ENCODE data around the gene LRFN5.

The LRFN5 gene

GRCh38 chr14:41783403-41783802 lies 176.7 kb downstream of the LRFN5 start:
- DNase-seq: no peak

DNA sequence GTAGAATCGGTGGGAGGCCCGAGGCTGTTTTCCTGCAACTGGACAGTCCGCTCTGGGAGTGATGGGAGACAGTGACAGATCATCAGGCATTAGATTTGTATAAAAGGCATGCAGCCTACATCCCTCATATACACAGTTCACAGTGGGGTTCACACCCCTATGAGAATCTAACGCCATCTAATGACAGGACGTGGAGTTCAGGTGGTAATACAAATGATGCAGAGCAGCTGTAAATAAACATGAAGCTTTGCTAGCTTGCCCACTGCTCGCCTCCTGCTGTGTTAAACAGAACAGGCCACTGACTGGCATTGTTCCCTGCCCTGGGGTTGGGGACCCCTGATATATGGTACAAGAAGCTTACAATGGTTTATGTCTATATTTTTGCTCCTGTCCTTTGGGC lies 179.0 kb downstream of the LRFN5 start:
- no peak for DNase-seq

DNA sequence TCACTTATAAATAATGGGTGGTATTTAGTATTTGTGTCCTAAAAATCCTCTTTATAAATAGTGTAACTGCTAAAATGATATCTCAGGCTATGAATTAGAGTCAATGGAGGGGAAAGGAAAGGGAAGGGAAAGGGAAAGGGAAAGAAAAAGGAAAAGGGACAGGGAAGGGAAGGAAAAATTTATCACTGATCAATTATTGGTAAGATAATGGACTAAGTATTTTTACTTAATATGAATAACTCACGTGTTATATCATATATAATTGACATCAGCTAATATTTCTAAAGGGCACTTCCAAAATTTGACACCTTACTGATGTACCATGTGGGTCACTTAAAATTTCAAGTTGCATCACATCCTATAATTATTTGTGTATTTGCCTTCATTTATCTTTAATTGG lies 193.1 kb downstream of the LRFN5 start:
- no peak for DNase-seq

- peak; percentile 30 for DNase-seq
Observed at GRCh38 chr14:41805633-41806032, 199.0 kb downstream of the LRFN5 start.

DNA sequence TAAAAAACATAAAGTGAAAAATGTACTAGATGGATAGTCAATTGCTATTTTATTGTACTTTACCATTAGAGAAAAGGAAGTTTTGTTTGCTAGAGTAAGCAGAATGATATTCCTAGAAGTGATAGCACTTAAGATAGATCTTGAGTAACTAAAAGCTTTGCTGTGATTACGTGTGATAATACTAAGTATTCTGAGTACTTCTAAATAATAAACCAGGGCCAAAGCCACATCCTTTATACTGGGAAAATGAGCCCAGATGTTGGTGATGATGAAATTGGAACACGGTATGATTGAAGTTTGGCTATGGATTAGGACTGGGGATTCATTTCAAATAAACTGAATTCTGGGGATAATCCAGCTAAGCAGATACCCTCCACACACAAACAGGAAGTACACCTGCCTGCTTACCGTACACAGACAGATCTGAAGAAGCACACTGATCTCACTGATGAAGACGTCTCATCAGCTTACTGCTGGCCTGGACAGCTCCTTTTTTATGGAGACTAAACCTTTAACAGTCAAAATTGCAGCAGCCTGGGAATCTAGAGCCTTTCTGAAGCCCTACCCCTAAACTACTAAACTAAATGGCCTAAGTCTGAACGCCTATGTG lies 199.8 kb downstream of the LRFN5 start:
- DNase-seq: no peak

GRCh38 chr14:41810362-41810761 lies 203.7 kb downstream of the LRFN5 start:
- DNase-seq: no peak

DNA sequence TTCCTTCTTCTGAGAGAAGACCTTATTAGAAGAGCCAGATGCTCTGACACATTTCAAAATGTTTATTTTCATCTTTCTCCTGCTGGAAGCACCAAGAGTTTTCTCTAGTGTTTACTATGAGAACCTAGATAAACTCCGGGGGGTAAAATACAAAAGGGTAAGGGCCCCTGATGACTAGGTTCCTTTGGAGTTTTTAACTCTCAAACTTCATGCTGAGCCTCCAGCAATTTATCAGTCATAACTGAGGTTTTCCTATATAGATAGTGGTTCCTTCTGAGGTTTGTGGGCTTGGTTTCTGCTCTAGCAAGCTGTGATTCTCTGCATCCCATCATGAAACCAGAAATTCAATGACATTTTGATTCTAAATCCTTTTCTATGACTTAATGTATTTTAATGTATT lies 210.9 kb downstream of the LRFN5 start:
- DNase-seq: no peak

DNA sequence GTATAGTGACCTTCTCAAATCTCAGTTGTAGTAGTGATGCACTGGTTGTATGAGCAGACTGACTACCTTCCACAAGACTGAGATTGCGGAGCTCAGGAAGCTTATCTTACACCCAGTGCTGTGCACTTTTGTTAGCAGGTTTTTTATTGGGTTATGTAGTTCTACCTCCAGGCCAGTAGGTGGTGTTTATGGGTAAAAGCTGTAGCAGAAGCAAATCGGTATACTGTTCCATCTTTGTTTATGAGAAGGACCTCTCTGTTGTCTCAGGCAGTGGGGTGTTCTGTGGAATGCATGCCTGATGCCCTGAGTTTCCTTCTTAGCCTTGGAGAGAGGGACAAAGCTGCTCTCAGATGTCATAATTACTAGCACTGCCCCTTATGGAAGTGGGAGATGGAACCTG lies 217.8 kb downstream of the LRFN5 start:
- DNase-seq: no peak

- DNase-seq: no peak
Observed at GRCh38 chr14:41825622-41826021, 218.9 kb downstream of the LRFN5 start.

- no peak for DNase-seq
Observed at GRCh38 chr14:41830714-41831406, 224.2 kb downstream of the LRFN5 start.

DNA sequence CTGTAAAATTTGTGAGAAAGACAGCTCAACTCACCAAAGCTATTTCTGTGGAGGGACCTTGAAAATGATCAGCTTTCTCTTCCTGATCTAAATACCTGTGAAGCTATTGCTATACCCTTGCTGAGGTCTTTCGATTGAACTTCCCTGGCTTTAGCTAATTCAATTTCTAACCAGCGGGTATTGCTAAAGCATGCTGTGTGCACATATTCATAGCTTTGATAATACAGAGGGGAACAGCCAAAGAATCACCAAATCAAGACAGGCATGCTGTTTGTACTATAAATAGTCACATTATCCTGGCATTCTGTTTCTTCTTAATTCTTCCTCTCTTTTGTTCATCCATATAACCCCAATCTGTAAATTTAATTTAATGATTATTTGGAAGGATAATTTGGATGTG lies 233.0 kb downstream of the LRFN5 start:
- no peak for DNase-seq

DNA sequence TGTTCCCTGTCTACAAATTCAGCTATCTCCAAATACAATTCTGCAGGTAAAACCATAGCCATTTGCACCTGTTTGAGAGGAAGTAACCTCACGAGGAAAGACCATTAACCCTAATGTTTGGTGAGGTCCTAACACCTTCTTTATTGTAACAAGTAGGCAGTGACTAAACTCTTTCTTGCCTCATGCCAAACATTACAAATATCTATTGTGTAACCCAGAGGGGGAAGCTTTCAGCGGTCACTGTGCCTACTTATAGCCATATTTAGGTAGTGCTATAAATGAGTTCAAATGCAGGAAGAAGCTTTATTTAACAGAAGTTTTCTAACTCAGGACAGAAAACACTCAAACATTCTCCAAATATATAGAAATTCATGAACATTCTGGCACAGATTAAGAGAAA lies 252.7 kb downstream of the LRFN5 start:
- DNase-seq: peak; percentile 94

- no peak for DNase-seq
Observed at GRCh38 chr14:41860586-41860985, 253.9 kb downstream of the LRFN5 start.

- no peak for DNase-seq
Observed at GRCh38 chr14:41865894-41866293, 259.2 kb downstream of the LRFN5 start.

GRCh38 chr14:41868396-41868795 lies 261.7 kb downstream of the LRFN5 start:
- DNase-seq: no peak

- DNase-seq: no peak
Observed at GRCh38 chr14:41872931-41873685, 266.4 kb downstream of the LRFN5 start.

DNA sequence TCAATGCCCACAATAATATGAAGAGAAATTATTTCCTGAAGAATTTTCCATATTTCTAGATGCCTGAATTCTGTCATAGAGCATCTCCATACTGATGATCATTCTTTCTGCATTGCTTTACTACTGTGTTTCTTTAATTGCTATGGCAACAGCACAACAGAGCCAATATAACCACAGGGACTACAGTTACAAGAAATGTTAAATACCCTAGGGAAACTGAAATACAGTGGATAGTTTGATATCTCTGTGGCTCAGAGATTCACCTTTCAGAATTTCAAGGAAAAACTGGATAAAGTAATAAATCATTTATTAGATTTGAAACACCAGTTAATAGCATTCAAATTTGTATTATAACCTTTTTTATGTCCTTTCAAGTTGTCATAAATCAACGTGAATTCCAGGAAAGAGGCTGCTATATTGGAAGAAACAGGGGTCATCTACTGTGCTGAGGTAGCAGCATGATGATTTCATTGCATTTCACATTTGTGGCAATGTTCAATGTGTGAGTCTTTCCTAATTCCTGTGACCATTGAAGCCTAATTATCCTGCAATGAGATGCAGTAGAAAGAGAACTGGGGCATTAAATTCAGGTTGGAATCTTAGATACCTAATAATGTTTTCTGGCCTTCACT lies 267.1 kb downstream of the LRFN5 start:
- DNase-seq: no peak

- DNase-seq: no peak
Observed at GRCh38 chr14:41875116-41875515, 268.4 kb downstream of the LRFN5 start.

DNA sequence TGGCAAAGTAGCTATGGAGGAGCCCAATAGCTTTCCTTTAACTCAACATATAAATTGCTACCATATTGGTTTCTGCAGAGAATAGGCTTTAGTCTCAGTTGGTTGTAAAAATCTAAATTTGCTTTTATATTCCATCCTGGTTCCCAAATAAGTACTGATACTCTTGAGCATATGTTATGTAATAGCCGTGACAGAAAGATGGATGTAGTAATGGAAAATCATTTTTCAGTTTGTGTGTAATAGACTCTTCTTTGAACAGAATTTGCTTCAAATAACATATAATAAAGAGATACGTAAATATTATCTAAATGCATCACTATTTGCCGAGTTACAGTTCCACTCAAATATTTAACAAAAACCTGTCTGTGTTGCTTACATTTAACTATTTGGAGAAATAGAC lies 271.6 kb downstream of the LRFN5 start:
- DNase-seq: no peak

DNA sequence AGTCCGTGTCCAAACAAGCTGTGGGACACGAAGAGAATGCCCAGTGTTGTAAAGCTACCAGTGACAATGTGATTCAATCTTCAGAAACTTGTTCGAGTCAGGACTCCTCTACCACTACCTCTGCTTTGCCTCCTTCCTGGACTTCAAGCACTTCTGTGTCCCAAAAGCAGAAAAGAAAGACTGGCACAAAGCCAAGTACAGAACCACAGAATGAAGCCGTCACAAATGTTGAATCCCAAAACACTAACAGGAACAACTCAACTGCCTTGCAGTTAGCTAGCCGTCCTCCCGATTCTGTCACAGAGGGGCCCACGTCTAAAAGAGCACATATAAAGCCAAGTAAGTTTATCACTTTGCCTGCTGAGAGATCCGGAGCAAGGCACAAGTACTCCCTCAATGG lies 284.9 kb downstream of the LRFN5 start:
- DNase-seq: no peak

DNA sequence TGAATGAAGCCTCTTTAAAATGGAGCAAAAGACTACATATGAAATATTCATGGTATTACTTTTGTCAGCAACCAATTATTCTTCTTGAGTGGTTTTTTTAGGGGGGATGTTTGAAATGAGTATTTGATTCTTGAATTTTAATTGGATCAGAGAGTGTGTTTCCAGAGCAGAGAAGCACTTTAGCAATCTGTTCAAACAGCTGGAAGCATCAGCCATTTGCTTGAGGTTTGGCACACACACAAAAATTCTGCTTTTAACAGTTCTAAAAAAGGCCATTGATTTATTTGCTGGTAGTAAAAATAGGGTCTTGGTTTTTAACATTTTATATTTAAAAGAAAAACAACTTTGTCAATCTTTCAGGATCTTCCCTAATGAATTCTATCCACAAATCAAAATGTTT lies 292.7 kb downstream of the LRFN5 start:
- no peak for DNase-seq

GRCh38 chr14:41900644-41901043 lies 294.0 kb downstream of the LRFN5 start:
- no peak for DNase-seq

- no peak for DNase-seq
Observed at GRCh38 chr14:41901089-41901488, 294.4 kb downstream of the LRFN5 start.

Measured in MV-4-11 (cell line).